HEK293 (cell line): ENCODE results near the gene ZFYVE1.
A peak's percentile ranks its signal among the peaks of the same experiment; 100 is the strongest.

Source experiments
- CTCF ChIA-PET: fragments of 350-600 bp; formaldehyde crosslinking; extraction: SDS; loops from one replicate; lab custom pipeline; 2021; ENCODE audit warnings: antibody characterized with exemption; lab: Yijun Ruan, JAX
- POLR2A ChIA-PET: fragments of 300-600 bp; formaldehyde crosslinking; extraction: SDS; loops from one replicate; lab custom pipeline; 2020; ENCODE audit warnings: antibody characterized with exemption, inconsistent platforms; lab: Yijun Ruan, JAX
- H3K27ac ChIP-seq: fragments of 200-500 bp; sonication (Bioruptor generic); 2 replicates; pipeline ENCODE4 v1.5.1; 2014; ENCODE audit warnings: low read depth, low read length, control low read depth, inconsistent platforms; ENCODE audit errors: extremely low read depth
- H3K36me3 ChIP-seq, 2 experiments: fragments of 200-500 bp in 1 of 2; sonication (Bioruptor generic) in 1 of 2; 1 replicate in 1 of 2; 2 replicates in 1 of 2; pipeline ENCODE4 v1.5.1; 2014 to 2017; ENCODE audit warnings: inconsistent platforms in 2 of 2, low read length in 2 of 2; ENCODE audit not compliant: control insufficient read depth in 2 of 2, insufficient read depth in 1 of 2
- H3K4me1 ChIP-seq: fragments of 200-500 bp; sonication (Bioruptor generic); 2 replicates; pipeline ENCODE4 v1.5.1; 2014; ENCODE audit warnings: mild to moderate bottlenecking, low read length, inconsistent platforms; ENCODE audit not compliant: control insufficient read depth, insufficient read depth
- H3K4me3 ChIP-seq: 2 replicates; pipeline ENCODE4 v1.5.1; 2011; ENCODE audit warnings: low read depth, mild to moderate bottlenecking, control low read depth, low read length, moderate library complexity
- H3K9me3 ChIP-seq: fragments of 200-500 bp; sonication (Bioruptor generic); 2 replicates; pipeline ENCODE4 v1.5.1; 2014; ENCODE audit warnings: low read depth, low read length, inconsistent platforms; ENCODE audit not compliant: control insufficient read depth, insufficient read depth
- BCL11A ChIP-seq: fragments of 450-650 bp; formaldehyde crosslinking; IDR thresholded peaks from 2 replicates; pipeline ENCODE4 v1.5.1; 2016; ENCODE audit warnings: low read depth, missing biosample characterization, missing genetic modification characterization
- GLI4 ChIP-seq: fragments of 450-650 bp; formaldehyde crosslinking; IDR thresholded peaks from 2 replicates; pipeline ENCODE4 v1.5.1; 2016; ENCODE audit warnings: missing biosample characterization, missing genetic modification characterization
- KLF10 ChIP-seq: fragments of 450-650 bp; IDR thresholded peaks from 2 replicates; pipeline ENCODE4 v1.5.1; 2018; ENCODE audit warnings: missing biosample characterization, mild to moderate bottlenecking, missing genetic modification characterization
- PRDM1 ChIP-seq: fragments of 450-650 bp; formaldehyde crosslinking; IDR thresholded peaks from 2 replicates; pipeline ENCODE4; 2016; ENCODE audit warnings: missing biosample characterization, missing genetic modification characterization
- PRDM6 ChIP-seq: fragments of 450-650 bp; formaldehyde crosslinking; IDR thresholded peaks from 2 replicates; pipeline ENCODE4 v1.5.1; 2017; ENCODE audit warnings: missing biosample characterization, missing genetic modification characterization
- SCRT2 ChIP-seq: fragments of 450-650 bp; formaldehyde crosslinking; IDR thresholded peaks from 2 replicates; pipeline ENCODE4 v1.5.1; 2016; ENCODE audit warnings: missing biosample characterization, missing genetic modification characterization
- SETDB1 ChIP-seq: IDR thresholded peaks from one replicate; pipeline ENCODE4 v1.6.1; 2017; ENCODE audit warnings: mild to moderate bottlenecking, low read length, moderate library complexity, mixed read lengths; ENCODE audit not compliant: insufficient read length
- TRIM28 ChIP-seq: IDR thresholded peaks from 2 replicates; pipeline ENCODE4 v1.6.1; 2011; ENCODE audit warnings: low read length, control low read depth, borderline replicate concordance
- ZIC2 ChIP-seq: fragments of 450-650 bp; formaldehyde crosslinking; IDR thresholded peaks from 2 replicates; pipeline ENCODE4 v1.5.1; 2016; ENCODE audit warnings: missing biosample characterization, missing genetic modification characterization
- ZNF132 ChIP-seq: fragments of 450-650 bp; formaldehyde crosslinking; IDR thresholded peaks from 2 replicates; pipeline ENCODE4 v1.5.1; 2017; ENCODE audit warnings: missing biosample characterization, missing genetic modification characterization, borderline replicate concordance
- ZNF19 ChIP-seq: fragments of 450-650 bp; formaldehyde crosslinking; IDR thresholded peaks from 2 replicates; pipeline ENCODE4; 2016; ENCODE audit warnings: missing biosample characterization, missing genetic modification characterization, low read depth
- ZNF2 ChIP-seq: fragments of 450-650 bp; formaldehyde crosslinking; IDR thresholded peaks from 2 replicates; pipeline ENCODE4 v1.5.1; 2016; ENCODE audit warnings: missing biosample characterization, missing genetic modification characterization
- ZNF513 ChIP-seq: fragments of 450-650 bp; IDR thresholded peaks from 2 replicates; pipeline ENCODE4 v1.5.1; 2018; ENCODE audit warnings: missing biosample characterization, missing genetic modification characterization
- ZNF518A ChIP-seq: fragments of 450-650 bp; formaldehyde crosslinking; conservative IDR thresholded peaks from 2 replicates; pipeline ENCODE4 v1.5.1; 2016; ENCODE audit warnings: low read depth, missing biosample characterization, missing genetic modification characterization
- ZNF530 ChIP-seq: fragments of 450-650 bp; formaldehyde crosslinking; IDR thresholded peaks from 2 replicates; pipeline ENCODE4 v1.5.1; 2016; ENCODE audit warnings: low read depth, missing biosample characterization, missing genetic modification characterization
- ZNF561 ChIP-seq: fragments of 450-650 bp; IDR thresholded peaks from 2 replicates; pipeline ENCODE4 v1.5.1; 2018; ENCODE audit warnings: missing biosample characterization, missing genetic modification characterization, borderline replicate concordance
- ZNF658 ChIP-seq: fragments of 450-650 bp; formaldehyde crosslinking; IDR thresholded peaks from 2 replicates; pipeline ENCODE4; 2016; ENCODE audit warnings: missing biosample characterization, missing genetic modification characterization
- ZNF670 ChIP-seq: fragments of 450-650 bp; formaldehyde crosslinking; IDR thresholded peaks from 2 replicates; pipeline ENCODE4 v1.5.1; 2016; ENCODE audit warnings: missing biosample characterization, missing genetic modification characterization, low read depth
- ZNF677 ChIP-seq: fragments of 450-650 bp; IDR thresholded peaks from 2 replicates; pipeline ENCODE4 v1.5.0; 2018; ENCODE audit warnings: missing biosample characterization, mild to moderate bottlenecking, missing genetic modification characterization, moderate library complexity
- ZNF768 ChIP-seq: fragments of 450-650 bp; formaldehyde crosslinking; IDR thresholded peaks from 2 replicates; pipeline ENCODE4 v1.5.1; 2018; ENCODE audit warnings: missing biosample characterization, mild to moderate bottlenecking, missing genetic modification characterization
- ZSCAN23 ChIP-seq: fragments of 450-650 bp; formaldehyde crosslinking; IDR thresholded peaks from 2 replicates; pipeline ENCODE4 v1.5.1; 2016; ENCODE audit warnings: missing biosample characterization, missing genetic modification characterization

ZFYVE1 gene

GRCh38 chr14:72925171-72925759 is 101.6 kb downstream of the ZFYVE1 start:
- ChIA-PET CTCF (interaction anchor here (0.6 to 1.7 kb wide), 3 partner anchors 20 to 364 kb away, joined by 3 to 7 read pairs (median 3); no protein-coding TSS in a partner anchor), POLR2A (interaction anchor here (1.8 kb wide), 1 partner anchor 133 kb away, joined by 4 read pairs; the partner anchor contains the start of gene RBM25)
- no peaks in the 10 kb centered on the region for H3K4me1 ChIP-seq
- peaks cover 0 to 4% of the 10 kb centered on the region in 2 experiments; a peak in 2 of 3 replicates for H3K36me3 ChIP-seq
- H3K4me3 ChIP-seq = no peak overlapping the region
- TF ChIP-seq ZNF677 (tag by site-specific recombination) = peak; percentile 73
- no peak for TF ChIP-seq PRDM6 (tag by site-specific recombination)
- H3K9me3 ChIP-seq = no peaks in the 10 kb centered on the region
- H3K27ac ChIP-seq = no peak overlapping the region

- peak; percentile 67; the same call in 1 of the 2 replicates for TF ChIP-seq SCRT2
- no peak for TF ChIP-seq BCL11A (tag by site-specific recombination)
- Histone ChIP-seq H3K9me3 (no peaks in the 10 kb centered on the region), H3K4me1 (no peaks in the 10 kb centered on the region), H3K27ac (no peak overlapping the region), H3K4me3 (no peak overlapping the region), H3K36me3 (no peaks in the 10 kb centered on the region; a peak in 1 of 3 replicates)
- CTCF ChIA-PET = interaction anchor here (0.6 to 1.2 kb wide), 2 partner anchors 19 to 25 kb away, joined by 3 to 4 read pairs; no protein-coding TSS in a partner anchor
- POLR2A ChIA-PET = no interaction called here
Observed at GRCh38 chr14:72924337-72924736, 102.6 kb downstream of the ZFYVE1 start.

- Histone ChIP-seq H3K4me3 (no peak overlapping the region), H3K36me3 (no peaks in the 10 kb centered on the region), H3K27ac (no peak overlapping the region), H3K9me3 (no peaks in the 10 kb centered on the region), H3K4me1 (no peaks in the 10 kb centered on the region)
- ChIA-PET POLR2A (no interaction called here), CTCF (no interaction called here)
- TF ChIP-seq GLI4 (tag by site-specific recombination) (no peak), TRIM28 (no peak), ZNF513 (tag by site-specific recombination) (no peak), ZSCAN23 (tag by site-specific recombination) (no peak), ZNF530 (tag by site-specific recombination) (no peak), ZNF658 (tag by site-specific recombination) (no peak), ZNF132 (no peak), ZNF768 (tag by site-specific recombination) (no peak), SETDB1 (no peak), ZNF518A (tag by site-specific recombination) (no peak), PRDM1 (tag by site-specific recombination) (no peak), ZNF2 (tag by site-specific recombination) (no peak), KLF10 (tag by site-specific recombination) (no peak), ZNF561 (no peak), ZNF670 (tag by site-specific recombination) (no peak), ZNF19 (tag by site-specific recombination) (no peak), ZNF677 (tag by site-specific recombination) (no peak), ZIC2 (no peak), PRDM6 (tag by site-specific recombination) (no peak)
Observed at GRCh38 chr14:72921396-72921795, 105.5 kb downstream of the ZFYVE1 start.
